Kidney glomerular epithelial cell (primary cell): Measurements from ENCODE around the gene SLC35F6.
A peak's percentile ranks its signal among the peaks of the same experiment; 100 is the strongest.

Experiments used
- DNase-seq: peaks from one replicate; lab custom pipeline; 2025; lab: John Stamatoyannopoulos, UW

The SLC35F6 gene

GRCh38 chr2:26764078-26764887 is at the start of gene SLC35F6:
SLC35F6 (plus strand) TSS chr2:26764284; CDS start chr2:26764350, 66 bp downstream.
- DNase-seq = peak; percentile 37

DNA sequence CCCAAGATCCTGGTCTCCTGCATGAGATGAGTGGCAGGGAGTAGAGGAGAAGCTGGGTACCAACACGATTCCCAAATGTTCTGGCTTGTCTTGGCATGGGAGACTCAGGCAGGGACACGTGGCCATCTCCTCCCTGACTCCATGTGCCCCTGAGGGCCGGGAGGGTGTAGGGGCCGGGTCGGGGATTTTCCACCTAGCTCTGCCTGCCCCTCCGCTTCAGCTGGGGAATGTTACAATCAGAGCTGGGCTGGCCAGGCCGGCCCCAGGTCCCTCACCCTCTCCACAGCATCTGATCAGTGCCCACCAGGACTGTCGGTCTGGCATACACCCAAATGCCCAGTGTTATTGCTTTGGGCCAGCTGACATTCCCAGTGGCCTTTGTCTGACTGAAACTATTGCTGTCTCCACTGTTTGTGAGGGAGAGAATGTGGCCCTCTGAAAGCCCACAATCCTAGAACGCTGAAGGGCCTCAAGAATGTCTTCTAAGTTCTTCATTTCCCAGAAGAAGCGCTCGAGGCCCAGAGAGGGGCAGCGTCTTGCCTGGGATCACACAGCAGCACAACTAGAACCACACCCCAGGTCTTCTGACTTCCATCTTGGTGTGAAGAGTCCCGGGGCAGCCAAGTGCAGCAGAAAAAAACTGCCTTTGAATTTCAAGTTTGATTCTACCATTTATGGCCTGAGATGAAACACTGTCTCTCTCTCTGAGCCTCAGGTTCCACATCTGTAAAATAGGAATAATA is 48.4 kb upstream of the SLC35F6 start:
- DNase-seq = no peak

GRCh38 chr2:26716340-26716739 is 47.7 kb upstream of the SLC35F6 start:
- DNase-seq = no peak

DNA sequence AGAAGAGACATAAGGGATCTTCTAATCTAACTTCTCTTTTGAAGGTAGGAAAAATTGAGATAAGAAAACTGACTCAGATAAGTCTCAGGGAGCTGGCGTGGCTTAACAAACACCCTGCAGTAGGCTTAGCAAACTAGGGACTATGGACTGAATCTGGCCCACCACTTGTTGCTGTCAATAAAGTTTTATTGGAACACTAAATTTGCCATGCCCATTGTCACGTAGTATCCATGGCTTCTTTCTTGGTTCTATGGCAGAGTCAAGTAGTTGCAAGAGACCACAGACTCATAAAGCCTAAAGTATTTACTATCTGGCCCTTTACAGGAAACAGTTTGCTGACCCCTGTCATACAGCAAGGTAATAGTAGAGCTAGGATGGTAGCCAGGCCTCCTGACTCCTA is 47.3 kb upstream of the SLC35F6 start:
- no peak for DNase-seq

GRCh38 chr2:26717362-26717761 is 46.7 kb upstream of the SLC35F6 start:
- DNase-seq = no peak

- no peak for DNase-seq
These were observed 45.0 kb upstream of the SLC35F6 start for GRCh38 chr2:26718949-26719686.

- DNase-seq = peak; percentile 20
These were observed 43.6 kb upstream of the SLC35F6 start for GRCh38 chr2:26720322-26721114.

GRCh38 chr2:26721115-26722032 is 42.7 kb upstream of the SLC35F6 start:
- DNase-seq = no peak

DNA sequence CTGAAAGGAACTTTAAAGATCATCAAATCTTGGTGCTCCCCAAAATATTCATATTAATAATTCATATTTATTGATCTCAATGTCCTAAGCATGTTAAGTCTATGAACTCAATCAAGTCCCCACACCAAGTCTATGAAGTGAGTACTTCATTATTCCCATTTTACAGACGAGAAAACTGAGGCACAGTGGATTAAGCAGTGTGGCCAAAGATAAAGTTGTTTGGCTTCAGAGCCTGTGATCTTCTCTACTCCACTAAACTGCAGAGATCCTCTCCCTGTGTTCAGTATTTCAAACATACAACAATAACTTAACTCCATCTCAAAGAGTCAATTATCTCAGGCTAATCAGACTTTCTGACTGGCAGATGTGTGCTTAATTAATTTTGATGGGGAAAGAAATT is 41.8 kb upstream of the SLC35F6 start:
- DNase-seq = no peak

DNA sequence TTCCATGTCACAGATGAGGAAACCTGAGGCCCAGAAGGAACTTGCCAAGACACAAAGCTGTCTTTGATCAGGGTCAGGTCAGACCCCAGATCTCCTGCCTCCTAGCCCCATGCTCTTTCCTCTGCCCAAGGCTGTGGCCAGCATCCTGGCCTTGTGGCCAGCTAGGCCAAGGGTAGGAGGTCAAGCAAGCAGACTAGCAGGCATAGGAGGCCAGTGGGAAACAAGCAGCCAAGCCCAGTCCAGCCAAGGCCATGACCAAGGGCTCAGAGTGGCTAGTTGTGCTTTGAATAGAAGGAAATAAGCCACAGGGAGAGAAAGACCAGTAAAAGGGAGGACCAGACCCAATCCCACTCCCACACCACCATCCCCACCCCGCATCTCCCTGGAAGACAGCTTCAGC is 41.2 kb upstream of the SLC35F6 start:
- DNase-seq = no peak

DNA sequence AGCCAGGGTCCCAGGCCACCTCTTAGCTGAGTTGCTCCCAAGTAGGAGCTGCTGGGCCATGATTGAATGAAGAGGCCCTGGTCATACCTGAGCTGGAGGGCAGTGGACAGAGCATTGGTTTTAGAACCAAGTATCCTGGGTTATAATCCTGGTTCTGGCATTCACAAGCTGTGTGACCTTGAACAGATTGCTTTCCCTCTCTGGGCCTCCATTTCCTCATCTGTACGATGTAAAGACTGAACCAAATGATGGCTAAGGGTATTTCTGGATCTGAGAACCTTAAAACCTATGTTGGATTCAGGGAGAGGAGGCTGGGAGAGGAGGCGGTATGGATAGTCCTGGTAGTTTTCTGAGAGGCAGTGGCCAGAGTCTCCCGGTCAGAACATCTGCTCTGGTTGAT is 40.6 kb upstream of the SLC35F6 start:
- no peak for DNase-seq

GRCh38 chr2:26723991-26724750 is 39.9 kb upstream of the SLC35F6 start:
- peak; percentile 81 for DNase-seq

DNA sequence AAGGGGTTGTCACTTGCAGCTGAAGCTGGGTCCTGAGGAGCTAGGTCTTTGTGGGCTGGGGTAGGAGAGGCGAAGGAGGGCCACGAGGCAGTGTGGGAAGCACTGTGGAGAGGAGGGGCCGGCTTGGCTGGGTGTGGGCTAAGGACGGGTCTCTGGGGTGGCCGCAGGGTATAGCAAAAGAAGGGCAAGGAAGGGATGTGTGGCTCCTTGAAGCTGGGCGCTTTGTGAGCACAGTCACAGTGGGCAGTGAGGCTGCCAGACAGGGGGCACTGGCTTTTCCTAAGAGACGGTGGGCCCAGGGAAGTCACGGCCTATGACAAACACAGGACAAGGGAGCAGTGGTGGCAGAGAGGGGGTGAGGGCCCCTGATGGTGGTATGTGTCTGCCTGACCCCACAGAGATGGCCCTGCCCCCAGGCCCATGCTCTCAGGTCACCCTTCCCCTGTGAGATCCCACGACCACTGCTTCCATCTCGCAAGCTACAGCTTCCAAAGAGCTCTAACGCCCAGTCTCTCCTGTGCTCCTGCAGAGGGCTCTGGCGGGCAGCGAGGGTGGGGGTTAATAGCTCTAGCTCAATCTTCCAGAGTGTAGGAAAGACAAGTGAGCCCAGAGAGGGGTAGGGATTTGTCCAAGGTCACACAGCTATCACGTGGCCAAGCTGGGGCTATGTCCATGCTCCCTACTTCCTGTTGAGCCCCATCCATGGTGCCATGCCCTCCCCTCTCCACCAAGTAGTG is 39.1 kb upstream of the SLC35F6 start:
- DNase-seq = no peak

DNA sequence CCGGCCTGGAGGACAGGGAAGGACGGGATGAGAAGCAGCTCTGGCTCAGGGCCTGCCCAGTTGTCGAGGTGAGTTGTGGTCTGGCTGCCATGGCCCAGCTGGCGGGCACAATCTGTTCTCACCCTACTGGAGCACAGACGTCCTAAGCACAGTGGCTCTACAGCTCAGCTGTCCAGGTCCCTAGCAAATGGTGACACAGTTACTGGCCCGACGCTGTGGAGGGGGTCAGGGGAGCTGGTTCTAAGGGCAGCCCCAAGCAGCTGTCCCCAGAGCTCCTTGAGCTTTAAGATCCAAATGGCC is 38.6 kb upstream of the SLC35F6 start:
- DNase-seq = no peak

- DNase-seq = no peak
These were observed 37.9 kb upstream of the SLC35F6 start for GRCh38 chr2:26726228-26726627.

- no peak for DNase-seq
These were observed 36.2 kb upstream of the SLC35F6 start for GRCh38 chr2:26727641-26728561.

DNA sequence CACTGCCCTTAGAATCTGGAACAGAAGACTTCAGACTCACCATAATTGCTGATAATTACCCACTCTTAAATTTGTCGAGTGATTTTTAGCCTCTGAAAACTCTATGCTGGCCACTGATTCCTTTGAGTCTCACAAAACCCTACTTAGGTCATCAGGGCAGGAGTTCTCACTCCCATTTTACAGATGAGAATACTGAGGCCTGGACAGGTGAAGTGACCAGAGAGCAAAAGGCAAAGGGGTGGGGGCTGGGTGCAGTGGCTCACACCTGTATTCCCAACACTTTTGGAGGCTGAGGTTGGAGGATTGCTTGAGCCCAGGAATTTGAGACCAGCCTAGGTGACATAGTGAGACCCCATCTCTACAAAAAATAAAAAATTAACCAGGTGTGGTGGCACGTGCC is 34.8 kb upstream of the SLC35F6 start:
- no peak for DNase-seq

- no peak for DNase-seq
These were observed 33.3 kb upstream of the SLC35F6 start for GRCh38 chr2:26730549-26731344.
